HG03196 (cell line): ENCODE measurements around the gene KIAA1143.

Source experiments
- ATAC-seq: cut with Tn5 transposase; IDR thresholded peaks from one replicate; pipeline ENCODE4 v1.9.1; 2021; ENCODE audit not compliant: unreplicated experiment

KIAA1143 gene

GRCh38 chr3:44761424-44762169 is at the start of gene KIAA1143, which contains the start of gene KIF15:
Gene KIAA1143 (minus strand): TSS chr3:44761619. CDS start chr3:44761602, 17 bp downstream.
Gene KIF15 (plus strand): TSS chr3:44761794. CDS start chr3:44761866, 72 bp downstream.
- peak; percentile 93 for ATAC-seq

DNA sequence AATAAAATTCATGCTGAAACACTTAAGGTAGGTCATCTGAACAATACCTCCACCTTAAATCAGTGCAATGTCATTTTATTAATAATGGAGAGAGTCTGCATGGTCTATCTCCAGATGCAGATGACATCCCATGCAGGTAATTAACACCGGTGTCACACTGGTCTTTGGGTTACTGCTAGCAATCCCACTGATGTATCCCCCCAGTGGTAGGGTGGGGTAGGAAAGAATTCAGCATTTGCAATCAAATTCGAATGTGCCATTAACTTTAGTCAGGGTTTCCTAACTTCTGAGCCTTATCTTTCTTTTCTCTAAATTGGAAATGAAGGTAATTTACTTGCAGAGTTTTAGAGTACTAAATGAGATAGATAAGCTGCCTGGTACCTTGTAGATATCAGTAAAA is 44.5 kb upstream of the KIAA1143 start:
- ATAC-seq = no peak

DNA sequence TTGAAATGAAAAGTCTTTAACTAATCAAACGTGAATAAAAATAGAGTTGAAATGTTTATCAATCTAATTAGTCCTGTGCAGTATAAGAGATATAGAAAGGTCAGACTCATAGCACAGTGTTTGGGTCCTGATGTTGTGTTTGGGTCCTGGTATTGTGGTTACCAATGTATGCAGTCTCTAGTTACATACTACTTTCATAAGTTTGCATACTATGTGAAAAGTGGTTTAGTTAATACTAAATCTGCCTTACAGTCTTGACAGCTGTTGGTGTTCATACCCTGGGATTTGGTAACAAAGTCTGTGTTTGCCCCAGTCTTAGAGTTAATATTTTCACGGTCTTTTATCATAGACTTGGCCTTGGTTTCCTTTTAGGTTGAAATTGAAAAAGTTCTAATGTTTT is 41.9 kb upstream of the KIAA1143 start:
- ATAC-seq = peak; percentile 65

- no peak for ATAC-seq
These were observed 40.6 kb upstream of the KIAA1143 start for GRCh38 chr3:44802011-44802410.

GRCh38 chr3:44795197-44795596 is 33.8 kb upstream of the KIAA1143 start:
- no peak for ATAC-seq

DNA sequence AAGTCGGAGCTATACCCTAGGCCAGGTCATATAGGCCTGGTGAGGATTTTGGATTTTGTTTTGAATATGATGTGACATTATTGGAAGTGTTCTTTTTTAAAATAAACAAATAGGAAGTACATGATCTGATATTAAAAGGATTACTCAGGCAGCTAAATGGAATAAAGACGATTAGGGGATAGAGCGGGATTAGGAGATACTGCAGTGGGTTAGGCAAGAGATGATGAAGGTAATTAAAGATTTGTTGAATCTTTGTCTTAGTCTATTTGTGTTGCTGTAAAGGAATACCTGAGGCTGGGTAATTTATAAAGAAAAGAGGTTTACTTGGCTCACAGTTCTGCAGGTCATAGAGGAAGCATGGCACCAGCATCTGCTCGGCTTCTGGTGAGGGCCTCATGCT is 21.5 kb upstream of the KIAA1143 start:
- ATAC-seq = no peak

- ATAC-seq = no peak
These were observed 10.7 kb upstream of the KIAA1143 start for GRCh38 chr3:44772099-44772442.

DNA sequence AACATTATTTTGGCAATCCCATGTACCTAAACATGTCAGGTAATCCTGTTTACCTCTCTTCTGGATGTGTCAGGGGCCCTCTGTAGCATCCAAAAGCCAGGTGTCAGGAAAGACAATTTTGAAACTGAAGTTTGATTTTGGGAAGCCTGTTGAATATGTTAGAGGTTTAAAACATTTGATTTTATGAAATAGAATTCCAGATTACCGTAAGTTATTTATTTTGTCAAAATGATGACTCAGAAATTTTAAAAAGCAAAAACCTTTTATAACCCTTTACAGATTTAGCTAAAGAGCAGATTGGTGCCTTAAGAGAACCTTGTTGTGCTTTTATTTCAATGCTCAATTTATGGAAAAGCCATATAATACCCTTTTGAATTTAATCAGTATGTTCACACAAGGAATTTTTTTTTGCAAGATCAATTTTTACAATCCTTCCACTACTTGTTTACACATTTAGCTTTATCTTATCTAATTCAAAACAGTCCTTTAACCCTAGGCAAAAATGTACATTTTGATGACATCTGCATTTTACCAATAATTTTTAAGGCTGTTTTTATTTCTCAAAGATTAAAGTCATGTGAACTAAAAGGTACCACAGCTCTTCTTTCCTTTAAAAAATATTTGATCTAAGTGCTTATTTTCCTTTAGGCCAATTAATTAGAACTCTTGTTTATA is 10.1 kb upstream of the KIAA1143 start:
- ATAC-seq = no peak

GRCh38 chr3:44764248-44764647 is 2.8 kb upstream of the KIAA1143 start:
- ATAC-seq = no peak

DNA sequence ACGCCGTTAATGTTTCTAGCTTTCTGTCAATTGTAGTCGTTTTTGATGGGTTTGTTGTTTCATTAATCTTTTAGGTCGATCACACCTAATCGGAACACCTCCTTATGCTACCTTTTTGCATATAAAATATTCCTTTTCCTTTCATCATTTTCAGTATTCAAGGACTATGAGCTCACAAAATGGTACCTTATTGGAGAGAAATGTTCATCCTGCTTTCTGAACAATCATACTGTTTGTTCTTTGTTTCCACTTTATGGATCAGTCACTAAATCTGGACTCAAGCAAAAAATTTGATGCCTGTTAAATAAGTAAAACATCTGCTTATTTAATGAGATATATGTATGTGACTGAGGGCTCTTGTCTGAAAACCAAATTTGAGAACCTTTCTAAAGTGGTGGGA is 1.3 kb upstream of the KIAA1143 start:
- ATAC-seq = no peak

GRCh38 chr3:44762170-44762677 is 805 bp upstream of the KIAA1143 start:
- no peak for ATAC-seq

GRCh38 chr3:44761101-44761423 is 357 bp downstream of the KIAA1143 start:
- no peak for ATAC-seq

DNA sequence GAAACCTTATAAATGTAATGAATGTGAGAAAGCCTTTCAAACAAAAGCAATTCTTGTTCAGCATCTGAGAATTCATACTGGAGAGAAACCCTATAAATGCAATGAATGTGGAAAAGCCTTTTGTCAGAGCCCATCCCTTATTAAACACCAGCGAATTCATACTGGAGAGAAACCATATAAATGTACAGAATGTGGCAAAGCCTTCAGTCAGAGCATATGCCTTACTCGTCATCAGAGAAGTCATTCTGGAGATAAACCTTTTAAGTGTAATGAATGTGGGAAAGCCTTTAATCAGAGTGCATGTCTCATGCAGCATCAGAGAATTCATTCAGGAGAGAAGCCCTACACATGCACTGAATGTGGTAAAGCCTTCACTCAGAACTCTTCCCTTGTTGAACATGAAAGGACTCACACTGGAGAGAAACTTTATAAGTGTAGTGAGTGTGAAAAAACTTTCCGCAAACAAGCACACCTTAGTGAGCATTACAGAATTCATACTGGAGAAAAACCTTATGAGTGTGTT is 26.7 kb downstream of the KIAA1143 start:
- no peak for ATAC-seq

GRCh38 chr3:44729384-44729910 is 32.0 kb downstream of the KIAA1143 start, which contains the start of gene ZNF501:
Gene ZNF501 (plus strand): TSS chr3:44729635. CDS start chr3:44734422, 4,787 bp downstream.
- ATAC-seq = peak; percentile 72

DNA sequence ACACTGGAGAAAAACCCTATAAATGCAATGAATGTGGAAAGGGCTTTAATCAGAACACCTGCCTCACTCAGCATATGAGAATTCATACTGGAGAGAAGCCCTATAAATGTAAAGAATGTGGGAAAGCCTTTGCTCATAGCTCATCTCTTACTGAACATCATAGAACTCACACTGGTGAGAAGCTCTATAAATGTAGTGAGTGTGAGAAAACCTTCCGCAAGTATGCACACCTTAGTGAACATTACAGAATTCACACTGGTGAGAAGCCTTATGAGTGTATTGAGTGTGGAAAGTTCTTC is 39.4 kb downstream of the KIAA1143 start:
- ATAC-seq = no peak

- ATAC-seq = no peak
These were observed 40.0 kb downstream of the KIAA1143 start for GRCh38 chr3:44721231-44722102.

- ATAC-seq = no peak
These were observed 48.9 kb downstream of the KIAA1143 start, which contains the start of gene ZNF502 for GRCh38 chr3:44712455-44713075. Gene ZNF502 (plus strand): TSS chr3:44712660. CDS start chr3:44720262, 7,602 bp downstream.
